HG03103 (cell line): ENCODE results near the gene LIPT2.

Experiments used
- ATAC-seq: cut with Tn5 transposase; IDR thresholded peaks from one replicate; pipeline ENCODE4 v1.9.1; 2021; ENCODE audit warnings: low read depth; ENCODE audit not compliant: unreplicated experiment

LIPT2 gene

GRCh38 chr11:74468058-74468457, 25.5 kb downstream of the LIPT2 start:
- ATAC-seq = no peak

GRCh38 chr11:74466916-74467885, 26.3 kb downstream of the LIPT2 start, which contains the start of gene KCNE3:
Gene KCNE3, minus strand, starts transcription at chr11:74467549. Its CDS starts 9,986 bp downstream, at chr11:74457563.
- ATAC-seq = no peak

- ATAC-seq = no peak
These were observed 28.2 kb downstream of the LIPT2 start for GRCh38 chr11:74465291-74465708.

- ATAC-seq = no peak
These were observed 28.8 kb downstream of the LIPT2 start for GRCh38 chr11:74464746-74465145.

- no peak for ATAC-seq
These were observed 30.3 kb downstream of the LIPT2 start for GRCh38 chr11:74463216-74463615.

GRCh38 chr11:74462631-74463030, 30.9 kb downstream of the LIPT2 start:
- ATAC-seq = no peak

- ATAC-seq = no peak
These were observed 31.5 kb downstream of the LIPT2 start for GRCh38 chr11:74462009-74462408.

- no peak for ATAC-seq
These were observed 32.9 kb downstream of the LIPT2 start for GRCh38 chr11:74460481-74461154.

- no peak for ATAC-seq
These were observed 33.5 kb downstream of the LIPT2 start for GRCh38 chr11:74460065-74460464.

GRCh38 chr11:74459584-74459983, 33.9 kb downstream of the LIPT2 start:
- no peak for ATAC-seq

- ATAC-seq = no peak
These were observed 36.2 kb downstream of the LIPT2 start for GRCh38 chr11:74457356-74457755.

- no peak for ATAC-seq
These were observed 40.0 kb downstream of the LIPT2 start for GRCh38 chr11:74453373-74453975.

- no peak for ATAC-seq
These were observed 41.2 kb downstream of the LIPT2 start for GRCh38 chr11:74452366-74452765.

GRCh38 chr11:74450318-74450717, 43.2 kb downstream of the LIPT2 start:
- no peak for ATAC-seq

GRCh38 chr11:74449369-74449931, 44.1 kb downstream of the LIPT2 start:
- ATAC-seq = no peak

GRCh38 chr11:74447720-74448119, 45.8 kb downstream of the LIPT2 start:
- ATAC-seq = no peak

- no peak for ATAC-seq
These were observed 47.0 kb downstream of the LIPT2 start for GRCh38 chr11:74446532-74446938.

GRCh38 chr11:74444173-74444826, 49.2 kb downstream of the LIPT2 start:
- no peak for ATAC-seq

GRCh38 chr11:74443071-74443864, 50.3 kb downstream of the LIPT2 start:
- ATAC-seq = no peak

- ATAC-seq = no peak
These were observed 50.9 kb downstream of the LIPT2 start for GRCh38 chr11:74442636-74443035.
